SK-N-SH treated with all-trans-retinoic acid at 6 μM for 48 hours (cell line): ENCODE data around the gene CTNNA3.

Experiments used
- ATAC-seq: fragments of 200-7000 bp; cut with Tn5 transposase; 3 replicates; pipeline ENCODE4 v1.9.1; 2020; ENCODE audit warnings: mild to moderate bottlenecking, moderate library complexity
- BACH2 ChIP-seq: fragments of 250-450 bp; sonication (Bioruptor Pico); IDR thresholded peaks from 2 replicates; pipeline ENCODE4 v1.9.0; 2021; ENCODE audit warnings: mild to moderate bottlenecking, borderline replicate concordance
- CSRNP3 ChIP-seq: fragments of 250-450 bp; sonication (Bioruptor Pico); IDR thresholded peaks from 2 replicates; pipeline ENCODE4 v1.5.1; 2021; ENCODE audit warnings: mild to moderate bottlenecking, moderate library complexity
- ESRRG ChIP-seq: fragments of 250-450 bp; sonication (Bioruptor Pico); IDR thresholded peaks from 2 replicates; pipeline ENCODE4 v1.6.1; 2021; ENCODE audit warnings: mild to moderate bottlenecking
- ISL1 ChIP-seq: fragments of 250-450 bp; sonication (Bioruptor Pico); IDR thresholded peaks from 2 replicates; pipeline ENCODE4 v2.1.2; 2022; ENCODE audit warnings: mild to moderate bottlenecking, moderate library complexity
- PATZ1 ChIP-seq: fragments of 250-450 bp; sonication (Bioruptor Pico); IDR thresholded peaks from 2 replicates; pipeline ENCODE4 v1.8.0; 2020; ENCODE audit warnings: mild to moderate bottlenecking, moderate library complexity, borderline replicate concordance
- PPARA ChIP-seq: fragments of 250-450 bp; sonication (Bioruptor Pico); IDR thresholded peaks from 2 replicates; pipeline ENCODE4 v1.5.0; 2020; ENCODE audit warnings: mild to moderate bottlenecking, borderline replicate concordance
- RARB ChIP-seq: fragments of 250-450 bp; sonication (Bioruptor Pico); IDR thresholded peaks from 2 replicates; pipeline ENCODE4 v1.8.0; 2021; ENCODE audit warnings: mild to moderate bottlenecking, moderate library complexity
- SNAI2 ChIP-seq: fragments of 250-450 bp; sonication (Bioruptor Pico); IDR thresholded peaks from 2 replicates; pipeline ENCODE4 v1.5.0; 2020; ENCODE audit warnings: mild to moderate bottlenecking, moderate library complexity
- TCF4 ChIP-seq: fragments of 250-450 bp; sonication (Bioruptor Pico); IDR thresholded peaks from 2 replicates; pipeline ENCODE4 v1.8.0; 2021; ENCODE audit warnings: mild to moderate bottlenecking, moderate library complexity, borderline replicate concordance
- TOX ChIP-seq: fragments of 250-450 bp; sonication (Bioruptor Pico); IDR thresholded peaks from 2 replicates; pipeline ENCODE4 v1.8.0; 2021; ENCODE audit warnings: mild to moderate bottlenecking, moderate library complexity, borderline replicate concordance
- TSHZ2 ChIP-seq: fragments of 250-450 bp; sonication (Bioruptor Pico); IDR thresholded peaks from 2 replicates; pipeline ENCODE4 v1.5.0; 2020; ENCODE audit warnings: mild to moderate bottlenecking, moderate library complexity
- ZC3H10 ChIP-seq: fragments of 250-450 bp; sonication (Bioruptor Pico); IDR thresholded peaks from 2 replicates; pipeline ENCODE4 v1.5.1; 2021; ENCODE audit warnings: mild to moderate bottlenecking, moderate library complexity
- ZFP30 ChIP-seq: fragments of 450-650 bp; formaldehyde crosslinking; IDR thresholded peaks from 2 replicates; pipeline ENCODE4 v1.5.0; 2022; ENCODE audit warnings: mild to moderate bottlenecking, moderate library complexity
- ZNF70 ChIP-seq: fragments of 450-650 bp; formaldehyde crosslinking; IDR thresholded peaks from 2 replicates; pipeline ENCODE4 v1.5.0; 2020; ENCODE audit warnings: mild to moderate bottlenecking, moderate library complexity
- ZNF8 ChIP-seq: fragments of 450-650 bp; formaldehyde crosslinking; IDR thresholded peaks from 2 replicates; pipeline ENCODE4 v1.5.0; 2020; ENCODE audit warnings: mild to moderate bottlenecking, moderate library complexity
- TF ChIP-seq, protein P1 (sequence below): fragments of 250-450 bp; sonication (Bioruptor Pico); IDR thresholded peaks from 2 replicates; pipeline ENCODE4 v1.8.0; 2021; ENCODE audit warnings: low read depth, mild to moderate bottlenecking, moderate library complexity, borderline replicate concordance
- TF ChIP-seq, protein P2 (sequence below): fragments of 250-450 bp; sonication (Bioruptor Pico); IDR thresholded peaks from 2 replicates; pipeline ENCODE4 v1.5.1; 2020; ENCODE audit warnings: low read depth, mild to moderate bottlenecking, moderate library complexity

Gene CTNNA3

DNA sequence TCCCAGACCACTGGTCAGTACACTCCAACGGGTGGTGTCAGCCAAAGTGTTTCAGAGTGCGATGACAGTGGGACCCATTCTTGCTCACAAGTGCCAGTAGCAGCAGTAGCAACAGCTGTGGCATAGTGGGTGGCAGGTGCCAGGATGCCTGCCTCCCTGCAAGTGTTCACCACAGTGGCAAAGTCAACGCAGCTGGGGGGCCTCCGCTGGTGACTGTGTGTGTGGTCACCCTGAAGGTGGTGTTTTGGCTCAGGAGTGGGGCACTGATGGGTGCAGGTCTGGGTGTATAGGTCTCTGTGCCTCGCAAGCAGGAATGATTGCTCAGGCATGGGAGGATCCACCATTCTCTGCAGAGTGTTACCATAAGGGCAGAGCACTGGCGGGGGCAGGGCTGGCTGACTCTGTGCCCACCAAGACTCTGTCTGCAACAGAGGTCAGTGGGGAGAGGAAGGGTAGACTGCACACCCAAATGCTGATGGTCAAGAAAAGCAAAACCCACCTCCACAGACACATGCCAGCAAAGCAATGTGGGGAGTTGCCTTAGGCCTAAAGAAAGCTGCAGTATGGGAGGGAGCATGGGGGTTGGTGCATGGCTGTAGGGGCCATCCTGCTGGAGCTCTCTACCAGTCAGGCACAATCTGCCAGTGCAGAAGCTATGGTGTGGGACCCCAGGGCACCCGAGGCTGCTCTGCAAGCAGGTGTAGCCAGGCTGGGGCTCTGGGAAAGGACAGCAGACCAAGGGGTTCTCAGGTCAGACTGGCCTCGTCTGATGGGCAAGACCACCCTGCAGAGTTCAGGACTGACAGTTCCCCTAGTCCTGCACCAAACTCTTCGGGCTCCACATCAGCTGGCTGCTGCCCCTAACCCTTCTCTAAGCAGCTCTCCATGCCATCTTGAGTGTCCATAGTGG, 368.1 kb downstream of the CTNNA3 start:
- no peak for ATAC-seq
- no peak for TF ChIP-seq ESRRG (CRISPR knock-in tag)
- TF ChIP-seq ZC3H10: no peak
- no peak for TF ChIP-seq CSRNP3 (CRISPR knock-in tag)
- TF ChIP-seq RARB: no peak
- TF ChIP-seq ZFP30: no peak
- no peak for TF ChIP-seq TOX (CRISPR knock-in tag)
- TF ChIP-seq TCF4: no peak

- no peak for TF ChIP-seq ESRRG (CRISPR knock-in tag)
- TF ChIP-seq SNAI2: no peak
- TF ChIP-seq TCF4: no peak
- TF ChIP-seq CSRNP3 (CRISPR knock-in tag): no peak
- no peak for TF ChIP-seq RARB
- TF ChIP-seq TSHZ2 (CRISPR knock-in tag): no peak
- no peak for TF ChIP-seq PATZ1 (CRISPR knock-in tag)
- TF ChIP-seq ZC3H10: no peak
- no peak for TF ChIP-seq ZNF8 (CRISPR knock-in tag)
- no peak for TF ChIP-seq TOX (CRISPR knock-in tag)
- no peak for TF ChIP-seq ISL1
- no peak for TF ChIP-seq BACH2 (CRISPR knock-in tag)
- TF ChIP-seq, protein P1, sequence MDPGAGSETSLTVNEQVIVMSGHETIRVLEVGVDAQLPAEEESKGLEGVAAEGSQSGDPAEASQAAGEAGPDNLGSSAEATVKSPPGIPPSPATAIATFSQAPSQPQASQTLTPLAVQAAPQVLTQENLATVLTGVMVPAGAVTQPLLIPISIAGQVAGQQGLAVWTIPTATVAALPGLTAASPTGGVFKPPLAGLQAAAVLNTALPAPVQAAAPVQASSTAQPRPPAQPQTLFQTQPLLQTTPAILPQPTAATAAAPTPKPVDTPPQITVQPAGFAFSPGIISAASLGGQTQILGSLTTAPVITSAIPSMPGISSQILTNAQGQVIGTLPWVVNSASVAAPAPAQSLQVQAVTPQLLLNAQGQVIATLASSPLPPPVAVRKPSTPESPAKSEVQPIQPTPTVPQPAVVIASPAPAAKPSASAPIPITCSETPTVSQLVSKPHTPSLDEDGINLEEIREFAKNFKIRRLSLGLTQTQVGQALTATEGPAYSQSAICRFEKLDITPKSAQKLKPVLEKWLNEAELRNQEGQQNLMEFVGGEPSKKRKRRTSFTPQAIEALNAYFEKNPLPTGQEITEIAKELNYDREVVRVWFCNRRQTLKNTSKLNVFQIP: no peak
- ATAC-seq: no peak
Observed at GRCh38 chr10:67319976-67320375, 376.0 kb downstream of the CTNNA3 start.

GRCh38 chr10:67308912-67309311, 387.1 kb downstream of the CTNNA3 start:
- ATAC-seq: no peak
- TF ChIP-seq RARB: no peak
- no peak for TF ChIP-seq SNAI2
- TF ChIP-seq PPARA (CRISPR knock-in tag): no peak
- no peak for TF ChIP-seq ZFP30
- TF ChIP-seq, protein P2, sequence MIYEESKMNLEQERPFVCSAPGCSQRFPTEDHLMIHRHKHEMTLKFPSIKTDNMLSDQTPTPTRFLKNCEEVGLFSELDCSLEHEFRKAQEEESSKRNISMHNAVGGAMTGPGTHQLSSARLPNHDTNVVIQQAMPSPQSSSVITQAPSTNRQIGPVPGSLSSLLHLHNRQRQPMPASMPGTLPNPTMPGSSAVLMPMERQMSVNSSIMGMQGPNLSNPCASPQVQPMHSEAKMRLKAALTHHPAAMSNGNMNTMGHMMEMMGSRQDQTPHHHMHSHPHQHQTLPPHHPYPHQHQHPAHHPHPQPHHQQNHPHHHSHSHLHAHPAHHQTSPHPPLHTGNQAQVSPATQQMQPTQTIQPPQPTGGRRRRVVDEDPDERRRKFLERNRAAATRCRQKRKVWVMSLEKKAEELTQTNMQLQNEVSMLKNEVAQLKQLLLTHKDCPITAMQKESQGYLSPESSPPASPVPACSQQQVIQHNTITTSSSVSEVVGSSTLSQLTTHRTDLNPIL: no peak
- no peak for TF ChIP-seq ZNF70 (CRISPR knock-in tag)
- no peak for TF ChIP-seq ZNF8 (CRISPR knock-in tag)
- no peak for TF ChIP-seq ESRRG (CRISPR knock-in tag)
